T-helper 2 cell treated with Interferon-gamma antibody and Interleukin-4, amounts not matched to agents 5 μg/mL and 100 μg/mL, for 36 hours (primary cell): ENCODE data around the gene WDR54.

ENCODE experiments used
- DNase-seq: peaks from one replicate; pipeline ENCODE4 v3.0.0; 2021; ENCODE audit warnings: low spot score
- H3K27ac Mint-ChIP-seq: one replicate; pipeline ENCODE4 v1.8.0; 2021; ENCODE audit warnings: mild to moderate bottlenecking, mixed read lengths
- H3K27me3 Mint-ChIP-seq: one replicate; pipeline ENCODE4 v1.8.0; 2021; ENCODE audit warnings: low read depth, mixed read lengths
- H3K36me3 Mint-ChIP-seq: one replicate; pipeline ENCODE4 v1.8.0; 2021; ENCODE audit warnings: low read depth, mixed read lengths
- H3K4me1 Mint-ChIP-seq: one replicate; pipeline ENCODE4 v1.8.0; 2021; ENCODE audit warnings: low read depth, mixed read lengths
- H3K4me3 Mint-ChIP-seq: one replicate; pipeline ENCODE4 v1.8.0; 2022; ENCODE audit warnings: mild to moderate bottlenecking, moderate library complexity, mixed read lengths
- H3K9me3 Mint-ChIP-seq: one replicate; pipeline ENCODE4 v1.8.0; 2021; ENCODE audit warnings: mixed read lengths

Gene WDR54, protein sequence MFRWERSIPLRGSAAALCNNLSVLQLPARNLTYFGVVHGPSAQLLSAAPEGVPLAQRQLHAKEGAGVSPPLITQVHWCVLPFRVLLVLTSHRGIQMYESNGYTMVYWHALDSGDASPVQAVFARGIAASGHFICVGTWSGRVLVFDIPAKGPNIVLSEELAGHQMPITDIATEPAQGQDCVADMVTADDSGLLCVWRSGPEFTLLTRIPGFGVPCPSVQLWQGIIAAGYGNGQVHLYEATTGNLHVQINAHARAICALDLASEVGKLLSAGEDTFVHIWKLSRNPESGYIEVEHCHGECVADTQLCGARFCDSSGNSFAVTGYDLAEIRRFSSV

DNA sequence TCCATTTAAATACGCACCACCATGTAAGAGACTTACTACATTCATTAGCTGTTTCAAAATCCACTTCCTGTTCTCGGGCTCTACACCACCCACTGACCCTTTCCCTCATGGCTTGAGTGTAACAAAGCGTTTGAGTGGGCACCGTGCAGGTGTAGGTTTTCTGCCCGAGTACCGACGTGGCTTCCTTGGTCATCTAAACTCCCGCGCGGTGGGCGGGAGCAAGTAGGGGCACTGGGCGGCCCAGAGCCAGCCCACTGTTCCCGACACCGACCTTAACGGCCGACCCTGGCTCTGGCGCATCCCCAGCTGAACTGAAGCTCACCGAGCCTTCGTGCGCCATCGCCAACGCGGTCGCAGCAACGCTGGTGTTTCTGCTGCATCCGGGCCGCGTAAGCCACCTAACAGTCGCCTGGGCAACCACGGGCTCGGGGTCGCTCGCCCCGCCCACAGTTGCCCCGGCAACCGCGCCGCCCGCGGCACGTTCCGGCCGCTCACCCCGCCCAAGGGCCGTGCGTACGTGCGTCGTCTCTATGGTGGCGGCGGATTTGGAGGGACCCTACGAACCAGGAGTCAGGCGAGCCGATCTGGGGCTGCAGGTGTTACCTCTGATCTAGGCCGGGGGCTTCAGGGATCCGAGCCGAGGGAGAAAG, at the start of gene WDR54, which contains the start of gene C2orf81:
Gene WDR54 (plus strand): TSS at position 510 of the 650 bp plus-strand sequence. CDS start 424 bp downstream, outside the sequence.
Gene C2orf81 (minus strand): TSS at position 399 of the 650 bp plus-strand sequence. CDS start 59 bp downstream, at position 340.
- peaks cover 20% of the 10 kb centered on the region for H3K36me3 Mint-ChIP-seq
- H3K27ac Mint-ChIP-seq, result peak within 1 kb of the TSS; percentile 100
- H3K4me1 Mint-ChIP-seq, result peaks cover 27% of the 10 kb centered on the region
- no peaks in the 10 kb centered on the region for H3K27me3 Mint-ChIP-seq
- DNase-seq, result peak; percentile 96
- peak within 1 kb of the TSS; percentile 100 for H3K4me3 Mint-ChIP-seq
- H3K9me3 Mint-ChIP-seq, result no peaks in the 10 kb centered on the region

DNA sequence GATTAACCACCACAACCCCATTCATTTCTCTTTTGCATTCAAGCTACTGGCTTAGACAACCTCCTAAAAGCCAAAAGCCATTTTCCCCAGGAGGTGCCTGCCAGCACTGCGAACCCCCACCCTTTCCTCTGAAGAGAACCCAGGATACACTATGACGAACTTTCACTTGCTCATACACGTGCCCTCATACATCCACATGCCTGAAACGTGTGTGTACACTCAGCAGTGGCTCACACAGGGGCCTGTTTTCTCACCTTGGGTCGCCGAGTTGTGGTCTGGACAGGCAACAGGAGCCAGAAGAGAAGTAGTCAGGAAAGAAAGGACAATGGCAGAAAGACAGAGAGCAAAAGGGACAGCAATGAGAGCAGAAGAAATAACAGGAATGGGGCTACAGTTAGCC, 48.9 kb upstream of the WDR54 start:
- no peaks in the 10 kb centered on the region for H3K4me1 Mint-ChIP-seq
- H3K9me3 Mint-ChIP-seq, result no peaks in the 10 kb centered on the region
- no peak for DNase-seq
- H3K36me3 Mint-ChIP-seq, result peaks cover 19% of the 10 kb centered on the region
- H3K27ac Mint-ChIP-seq, result peak overlapping the region; percentile 47
- H3K4me3 Mint-ChIP-seq, result no peak overlapping the region
- no peaks in the 10 kb centered on the region for H3K27me3 Mint-ChIP-seq

DNA sequence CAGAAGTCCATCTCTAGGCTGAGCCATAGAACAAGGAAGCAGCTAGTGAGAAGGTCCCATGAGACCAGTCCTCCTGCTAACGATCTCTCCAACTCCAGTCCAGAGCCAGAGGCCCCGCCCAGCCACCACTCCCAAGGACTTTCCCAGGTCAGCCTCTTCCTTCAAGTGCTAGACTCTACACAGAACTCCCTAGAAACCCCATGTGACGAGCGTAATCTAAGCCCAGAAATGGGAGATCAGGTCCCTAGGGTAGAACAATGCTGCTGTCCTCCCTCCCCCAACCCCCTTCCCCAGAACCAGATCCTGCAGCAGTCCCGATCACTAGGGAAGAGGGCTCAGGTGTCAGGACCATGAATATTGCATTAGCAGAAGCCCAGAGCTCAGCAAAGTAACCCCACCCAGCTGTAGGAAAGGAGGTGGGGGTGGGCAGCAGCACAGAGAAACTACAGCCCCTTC, 48.3 kb upstream of the WDR54 start:
- Mint-ChIP-seq H3K36me3 (peaks cover 19% of the 10 kb centered on the region), H3K4me1 (no peaks in the 10 kb centered on the region), H3K27ac (no peak overlapping the region), H3K9me3 (no peaks in the 10 kb centered on the region), H3K4me3 (no peak overlapping the region), H3K27me3 (no peaks in the 10 kb centered on the region)
- DNase-seq, result no peak

DNA sequence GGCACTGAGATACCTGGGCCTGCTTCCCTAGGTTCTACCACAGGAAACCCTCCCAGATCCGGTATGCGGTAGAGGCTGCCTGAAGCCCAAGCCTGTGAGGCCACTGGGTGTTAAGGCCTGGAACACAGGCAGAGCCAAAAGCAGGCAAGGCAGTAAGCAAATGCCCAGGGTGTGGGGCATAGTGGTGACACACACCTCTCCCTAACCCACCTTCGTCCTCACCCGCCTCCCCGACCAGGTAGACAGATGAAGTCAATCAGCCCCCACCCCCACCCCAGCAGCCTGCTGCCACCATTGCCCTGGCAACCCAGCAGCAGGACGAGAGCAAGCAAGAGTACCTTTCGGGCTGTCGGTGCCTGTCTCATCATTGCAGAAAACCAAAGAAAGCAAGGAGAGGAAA, 47.5 kb upstream of the WDR54 start:
- Mint-ChIP-seq H3K4me3 (no peak overlapping the region), H3K36me3 (peaks cover 15% of the 10 kb centered on the region), H3K27ac (no peak overlapping the region), H3K27me3 (no peaks in the 10 kb centered on the region), H3K4me1 (no peaks in the 10 kb centered on the region), H3K9me3 (no peaks in the 10 kb centered on the region)
- no peak for DNase-seq

DNA sequence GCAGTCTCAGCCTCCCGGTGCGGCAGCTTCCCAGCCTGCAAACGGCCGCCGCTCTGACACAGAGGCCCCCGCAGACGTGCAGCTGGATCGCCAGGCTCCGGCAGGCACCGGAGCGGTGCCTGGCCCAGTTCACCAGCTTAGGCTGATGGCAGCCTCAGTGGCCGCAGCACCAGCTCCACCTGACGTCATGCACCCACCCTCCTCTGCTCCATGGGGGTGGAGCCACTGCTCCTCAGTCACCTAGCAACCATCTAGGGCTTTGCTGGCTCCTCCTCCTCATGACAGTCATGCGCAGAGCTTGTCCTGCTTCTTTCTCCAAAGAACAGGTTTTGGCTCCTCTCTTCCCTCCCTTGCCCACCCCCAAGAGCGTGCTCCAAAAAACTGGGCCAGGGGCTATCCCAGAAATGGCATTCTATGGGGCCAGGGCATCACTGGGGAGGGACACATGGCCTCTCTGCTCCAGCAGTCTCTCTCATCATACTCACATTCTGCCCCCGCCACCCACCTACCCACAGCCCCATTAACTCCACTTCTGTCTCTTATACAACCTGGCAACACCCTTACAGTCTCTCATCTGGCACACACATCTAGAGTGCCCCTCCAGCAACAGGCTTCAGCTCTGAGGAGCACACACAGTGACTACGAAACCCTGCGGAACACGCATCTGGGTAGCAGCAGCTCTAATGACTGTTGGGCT, 46.9 kb upstream of the WDR54 start:
- no peak overlapping the region for H3K27ac Mint-ChIP-seq
- peaks cover 15% of the 10 kb centered on the region for H3K36me3 Mint-ChIP-seq
- H3K9me3 Mint-ChIP-seq, result no peaks in the 10 kb centered on the region
- H3K4me3 Mint-ChIP-seq, result no peak overlapping the region
- no peak for DNase-seq
- H3K27me3 Mint-ChIP-seq, result no peaks in the 10 kb centered on the region
- peaks cover 3% of the 10 kb centered on the region for H3K4me1 Mint-ChIP-seq

DNA sequence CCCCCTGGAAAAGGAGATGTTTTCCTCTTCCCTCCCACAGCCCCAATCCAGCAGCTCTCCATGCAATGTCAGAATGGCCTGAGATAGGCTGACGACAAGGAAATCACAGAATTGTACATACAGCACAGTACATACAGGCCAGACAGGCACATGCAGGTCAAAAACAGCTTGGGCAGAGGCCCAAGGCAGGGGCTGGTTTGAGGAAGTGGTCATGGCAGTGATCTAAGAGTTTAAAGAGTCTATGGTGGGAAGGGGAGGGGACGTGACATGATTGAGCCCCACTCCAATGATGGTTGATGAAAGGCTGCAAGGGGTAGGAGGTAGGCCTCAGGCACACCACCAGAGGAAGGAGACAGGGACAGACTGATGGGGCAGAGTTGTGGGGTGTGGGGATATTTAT, 45.7 kb upstream of the WDR54 start:
- no peaks in the 10 kb centered on the region for H3K9me3 Mint-ChIP-seq
- peaks cover 10% of the 10 kb centered on the region for H3K36me3 Mint-ChIP-seq
- DNase-seq, result no peak
- no peak overlapping the region for H3K4me3 Mint-ChIP-seq
- peaks cover 10% of the 10 kb centered on the region for H3K4me1 Mint-ChIP-seq
- H3K27me3 Mint-ChIP-seq, result no peaks in the 10 kb centered on the region
- H3K27ac Mint-ChIP-seq, result no peak overlapping the region

DNA sequence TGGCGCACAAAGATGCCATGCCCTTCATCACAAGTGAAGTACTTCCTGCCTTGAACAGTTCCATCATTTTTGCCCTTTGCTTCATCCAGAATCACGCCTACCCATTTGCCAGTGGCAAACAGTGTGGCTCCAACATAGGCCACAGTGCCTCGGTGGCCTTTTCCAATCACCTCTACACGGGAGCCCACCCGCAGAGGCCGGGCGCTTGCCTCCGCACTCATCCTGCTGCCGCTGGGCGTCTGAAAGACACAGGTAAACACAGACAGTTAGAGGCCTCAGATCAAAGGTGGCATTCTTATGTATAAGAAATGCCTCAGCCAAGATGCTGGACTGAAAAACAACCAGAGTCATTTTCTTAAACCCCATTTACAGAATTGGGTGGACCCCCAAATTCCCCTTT, 43.5 kb upstream of the WDR54 start:
- no peak for DNase-seq
- H3K4me1 Mint-ChIP-seq, result peaks cover 18% of the 10 kb centered on the region
- H3K4me3 Mint-ChIP-seq, result no peak overlapping the region
- H3K36me3 Mint-ChIP-seq, result peaks cover 7% of the 10 kb centered on the region
- no peaks in the 10 kb centered on the region for H3K9me3 Mint-ChIP-seq
- no peaks in the 10 kb centered on the region for H3K27me3 Mint-ChIP-seq
- H3K27ac Mint-ChIP-seq, result no peak overlapping the region

DNA sequence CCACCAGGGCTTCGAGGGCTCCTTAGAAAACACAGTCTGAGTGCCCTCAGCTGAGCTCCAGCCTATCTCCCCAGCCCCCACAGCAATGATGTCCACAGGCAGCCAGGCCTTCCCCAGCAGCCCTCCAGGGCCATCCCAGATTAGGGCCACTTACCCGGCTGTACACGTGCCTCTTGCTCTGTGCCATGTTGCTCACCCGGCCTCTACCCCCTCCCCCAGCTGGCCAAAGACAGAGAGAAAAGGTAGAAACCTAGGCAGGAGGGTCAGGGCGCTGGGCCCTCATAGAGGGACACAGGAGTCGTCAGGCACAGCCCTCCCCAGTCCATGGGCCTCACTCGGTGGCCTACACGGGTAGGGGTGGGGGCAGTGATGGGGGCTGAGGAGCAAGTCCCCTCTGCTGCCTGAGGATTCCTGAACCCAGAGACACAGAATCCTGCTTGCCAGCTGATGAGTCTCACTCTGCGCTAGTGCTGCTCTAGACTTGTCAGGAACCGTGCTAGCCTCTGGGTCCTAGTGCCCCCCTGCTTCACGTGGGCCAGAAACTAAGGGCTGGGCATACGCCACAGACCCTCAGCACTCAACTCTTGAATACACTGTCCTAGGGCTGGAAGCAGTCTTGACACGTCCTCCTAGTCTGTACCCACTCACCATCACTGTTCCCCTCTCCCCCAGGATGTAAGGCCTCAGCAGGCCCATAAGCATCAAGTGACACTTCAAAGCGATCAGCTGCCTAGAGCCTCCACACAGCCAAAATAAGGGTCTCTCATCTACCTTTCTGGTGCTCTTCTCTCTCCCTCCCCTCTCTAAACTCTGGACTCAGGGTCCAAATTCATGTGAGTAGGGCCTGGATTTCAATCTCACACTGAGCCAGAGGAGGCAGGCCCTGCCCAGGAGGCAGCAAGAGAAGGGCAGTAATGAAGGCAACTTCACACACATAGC, 41.4 kb upstream of the WDR54 start, which contains the start of gene DCTN1:
Gene DCTN1 (minus strand): TSS at position 461 of the 939 bp plus-strand sequence. CDS start 274 bp downstream, at position 187.
- Mint-ChIP-seq H3K27me3 (no peaks in the 10 kb centered on the region), H3K9me3 (no peaks in the 10 kb centered on the region), H3K4me3 (peak within 1 kb of the TSS; percentile 4), H3K27ac (peak within 1 kb of the TSS; percentile 13), H3K4me1 (peaks cover 18% of the 10 kb centered on the region), H3K36me3 (peaks cover 7% of the 10 kb centered on the region)
- no peak for DNase-seq

DNA sequence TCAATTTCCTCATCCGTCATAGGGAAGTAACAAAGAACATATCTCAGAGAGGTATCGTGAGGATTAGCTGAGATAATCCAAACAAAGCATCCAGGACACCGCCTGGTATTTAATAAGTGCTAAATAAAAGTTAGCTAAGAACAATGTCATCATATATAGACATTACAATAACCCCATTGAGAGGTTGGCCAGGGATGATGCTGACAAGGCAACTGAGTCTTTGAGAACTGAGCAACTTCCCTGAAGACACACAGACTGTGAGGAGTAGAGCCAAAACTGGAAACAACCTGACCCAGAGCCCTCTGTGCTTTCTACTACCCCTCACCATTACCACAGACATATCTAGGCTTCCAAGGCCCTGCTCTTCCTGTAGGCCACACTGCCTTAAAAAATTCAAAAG, 39.8 kb upstream of the WDR54 start:
- DNase-seq, result no peak
- Mint-ChIP-seq H3K4me3 (no peak overlapping the region), H3K27ac (no peak overlapping the region), H3K4me1 (peaks cover 18% of the 10 kb centered on the region), H3K27me3 (no peaks in the 10 kb centered on the region), H3K9me3 (no peaks in the 10 kb centered on the region), H3K36me3 (peaks cover 4% of the 10 kb centered on the region)

DNA sequence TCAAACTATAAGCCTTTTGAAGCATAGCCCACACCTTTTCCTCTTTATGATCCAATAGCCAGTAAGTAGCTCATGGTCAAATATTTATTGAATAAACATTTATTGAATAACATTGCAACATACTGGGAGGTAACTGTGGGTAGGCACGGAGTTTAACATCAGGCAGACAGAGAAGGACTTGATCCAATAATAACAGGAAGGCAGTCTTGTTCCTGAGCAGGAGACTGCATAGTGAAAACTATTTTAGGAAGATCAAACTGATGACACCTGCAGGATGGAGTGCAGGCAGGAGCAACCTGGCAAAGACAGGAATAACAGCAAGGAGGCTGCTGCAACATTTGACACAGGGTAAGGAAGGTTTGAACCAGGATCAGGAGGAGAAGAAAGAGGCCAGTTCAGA, 38.3 kb upstream of the WDR54 start:
- peaks cover 18% of the 10 kb centered on the region for H3K4me1 Mint-ChIP-seq
- no peaks in the 10 kb centered on the region for H3K27me3 Mint-ChIP-seq
- H3K4me3 Mint-ChIP-seq, result no peak overlapping the region
- no peaks in the 10 kb centered on the region for H3K9me3 Mint-ChIP-seq
- DNase-seq, result no peak
- H3K27ac Mint-ChIP-seq, result no peak overlapping the region
- H3K36me3 Mint-ChIP-seq, result no peaks in the 10 kb centered on the region

DNA sequence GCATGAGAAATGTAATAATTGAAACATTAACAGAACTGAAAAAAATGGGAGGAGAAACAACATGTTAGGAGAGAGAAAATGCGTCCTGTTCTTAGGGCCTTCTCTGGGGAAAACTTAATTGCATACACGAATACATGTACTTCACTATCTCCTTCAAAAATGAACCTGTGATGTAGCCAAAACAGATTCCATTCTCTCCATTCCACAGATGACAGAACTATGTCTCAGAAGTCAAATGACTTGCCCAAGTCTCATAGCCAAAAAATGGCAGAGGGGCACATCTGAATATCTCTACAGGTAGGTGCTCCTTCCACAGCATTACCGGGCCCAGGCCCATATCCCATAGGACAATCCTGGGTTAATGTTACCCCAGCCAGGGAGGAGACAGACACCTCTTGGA, 37.5 kb upstream of the WDR54 start:
- Mint-ChIP-seq H3K4me1 (peaks cover 18% of the 10 kb centered on the region), H3K27me3 (no peaks in the 10 kb centered on the region), H3K36me3 (no peaks in the 10 kb centered on the region), H3K9me3 (no peaks in the 10 kb centered on the region), H3K27ac (no peak overlapping the region), H3K4me3 (no peak overlapping the region)
- DNase-seq, result no peak

DNA sequence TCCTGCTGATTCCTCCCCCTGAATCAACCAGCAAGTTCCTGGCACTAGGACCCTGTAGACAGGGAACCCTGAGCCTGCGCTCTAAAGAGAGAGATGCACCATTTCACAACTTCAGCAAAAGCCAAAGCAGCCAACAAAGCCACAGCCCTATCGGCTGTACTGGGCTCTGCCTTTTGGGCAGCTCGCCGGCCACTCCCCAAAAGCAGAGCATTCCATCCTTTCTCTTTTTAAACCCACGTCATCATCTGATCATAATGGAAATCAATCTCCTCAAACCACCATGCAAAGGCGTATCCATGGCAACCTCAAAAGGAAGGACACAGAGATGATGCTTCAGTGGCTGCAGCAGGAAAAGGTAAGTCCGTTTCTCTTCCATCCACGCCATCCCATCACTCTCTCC, 36.1 kb upstream of the WDR54 start:
- H3K36me3 Mint-ChIP-seq, result no peaks in the 10 kb centered on the region
- H3K4me1 Mint-ChIP-seq, result peaks cover 13% of the 10 kb centered on the region
- no peak overlapping the region for H3K4me3 Mint-ChIP-seq
- no peak overlapping the region for H3K27ac Mint-ChIP-seq
- DNase-seq, result no peak
- no peaks in the 10 kb centered on the region for H3K9me3 Mint-ChIP-seq
- no peaks in the 10 kb centered on the region for H3K27me3 Mint-ChIP-seq

DNA sequence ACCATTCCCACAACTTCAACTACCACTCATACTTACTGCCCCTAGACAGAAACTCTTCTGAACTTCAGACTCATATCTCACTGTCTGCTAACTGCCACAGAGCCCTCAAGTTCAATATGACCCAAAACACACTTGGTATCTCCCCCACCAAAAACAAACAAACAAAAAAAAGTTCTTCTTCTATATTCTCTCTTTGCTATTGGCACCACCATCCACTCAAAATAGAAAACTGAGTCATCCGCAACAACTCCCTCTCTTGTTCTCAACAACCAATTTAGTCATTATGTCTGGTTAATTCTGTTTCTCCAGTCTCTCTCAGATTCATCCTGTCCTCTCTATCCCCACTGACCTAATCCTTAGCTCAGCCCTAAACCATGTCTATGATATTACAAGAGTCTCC, 34.2 kb upstream of the WDR54 start:
- no peak overlapping the region for H3K27ac Mint-ChIP-seq
- H3K4me3 Mint-ChIP-seq, result no peak overlapping the region
- no peaks in the 10 kb centered on the region for H3K36me3 Mint-ChIP-seq
- H3K4me1 Mint-ChIP-seq, result peaks cover 11% of the 10 kb centered on the region
- H3K27me3 Mint-ChIP-seq, result no peaks in the 10 kb centered on the region
- DNase-seq, result no peak
- H3K9me3 Mint-ChIP-seq, result no peaks in the 10 kb centered on the region
